Stimulated activated naive CD8-positive, alpha-beta T cell treated with anti-CD3 and anti-CD28 coated beads, Interleukin-15, Interleukin-2, amounts not matched to agents 100 ng/mL and 50 ng/mL, for 24 hours (primary cell): ENCODE measurements around the gene SCART1.
"Not testable (repeated sequence)": the region's sequence is repeated elsewhere in the genome, so short reads cannot be mapped to it uniquely, and the experiment has no call there.

Source experiments
- H3K27ac Mint-ChIP-seq: one replicate; pipeline ENCODE4 v1.8.0; 2021; ENCODE audit warnings: mild to moderate bottlenecking, mixed read lengths
- H3K27me3 Mint-ChIP-seq: one replicate; pipeline ENCODE4 v1.8.0; 2021; ENCODE audit warnings: mixed read lengths
- H3K36me3 Mint-ChIP-seq: one replicate; pipeline ENCODE4 v1.8.0; 2021; ENCODE audit warnings: low read depth, mixed read lengths
- H3K4me1 Mint-ChIP-seq: one replicate; pipeline ENCODE4 v1.8.0; 2021; ENCODE audit warnings: low read depth, mixed read lengths
- H3K4me3 Mint-ChIP-seq: one replicate; pipeline ENCODE4 v1.8.0; 2021; ENCODE audit warnings: mild to moderate bottlenecking, mixed read lengths
- H3K9me3 Mint-ChIP-seq: one replicate; pipeline ENCODE4 v1.8.0; 2021; ENCODE audit warnings: mixed read lengths

SCART1 gene

DNA sequence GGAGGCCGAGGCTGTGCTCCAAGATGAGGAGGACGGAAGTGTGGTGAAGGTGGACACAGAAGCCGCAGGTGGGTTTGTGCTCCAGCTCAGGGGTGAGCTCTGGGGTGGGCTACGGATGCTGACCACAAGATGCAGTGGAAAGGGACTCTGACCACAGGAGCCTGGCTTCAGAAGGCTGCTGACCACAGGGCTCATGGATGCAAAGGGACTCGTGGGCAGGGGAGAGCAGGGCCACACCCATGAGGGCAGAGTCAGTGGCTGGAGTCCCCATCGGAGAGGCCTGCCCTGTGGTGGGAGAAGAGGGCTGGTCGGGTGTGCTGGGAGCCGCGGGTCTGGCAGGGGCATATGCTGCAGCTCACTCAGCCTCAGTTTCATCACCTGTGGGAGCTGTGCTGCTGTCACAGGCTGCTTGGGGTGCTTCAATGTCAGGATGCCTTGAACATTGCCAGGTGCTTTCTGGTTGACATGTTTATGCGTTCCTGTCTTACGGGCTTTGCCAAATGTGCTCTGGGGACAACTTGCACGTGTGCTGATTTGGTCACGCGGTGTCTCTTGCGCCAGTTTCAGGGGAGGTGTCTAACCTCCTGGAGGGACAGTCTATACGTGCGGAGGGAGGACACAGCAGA lies 13.7 kb downstream of the SCART1 start:
- Mint-ChIP-seq H3K36me3 (peaks cover 6% of the 10 kb centered on the region), H3K27ac (no peak overlapping the region), H3K4me3 (no peak overlapping the region), H3K4me1 (no peaks in the 10 kb centered on the region), H3K9me3 (no peaks in the 10 kb centered on the region), H3K27me3 (no peaks in the 10 kb centered on the region)

DNA sequence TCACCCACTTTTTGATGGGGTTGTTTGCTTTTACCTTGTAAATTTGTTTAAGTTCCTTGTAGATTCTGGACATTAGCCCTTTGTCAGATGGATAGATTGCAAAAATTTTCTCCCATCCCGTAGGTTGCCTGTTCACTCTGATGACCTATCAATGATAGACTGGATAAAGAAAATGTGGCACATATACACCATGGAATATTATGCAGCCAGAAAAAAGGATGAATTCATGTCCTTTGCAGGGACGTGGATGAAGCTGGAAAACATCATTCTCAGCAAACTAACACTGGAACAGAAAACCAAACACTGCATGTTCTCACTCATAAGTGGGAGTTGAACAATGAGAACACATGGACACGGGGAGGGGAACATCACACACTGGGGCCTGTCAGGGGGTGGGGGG lies 15.5 kb downstream of the SCART1 start:
- H3K36me3 Mint-ChIP-seq, H3K4me1 Mint-ChIP-seq, H3K4me3 Mint-ChIP-seq, H3K27me3 Mint-ChIP-seq, H3K27ac Mint-ChIP-seq, H3K9me3 Mint-ChIP-seq: not testable (repeated sequence)

DNA sequence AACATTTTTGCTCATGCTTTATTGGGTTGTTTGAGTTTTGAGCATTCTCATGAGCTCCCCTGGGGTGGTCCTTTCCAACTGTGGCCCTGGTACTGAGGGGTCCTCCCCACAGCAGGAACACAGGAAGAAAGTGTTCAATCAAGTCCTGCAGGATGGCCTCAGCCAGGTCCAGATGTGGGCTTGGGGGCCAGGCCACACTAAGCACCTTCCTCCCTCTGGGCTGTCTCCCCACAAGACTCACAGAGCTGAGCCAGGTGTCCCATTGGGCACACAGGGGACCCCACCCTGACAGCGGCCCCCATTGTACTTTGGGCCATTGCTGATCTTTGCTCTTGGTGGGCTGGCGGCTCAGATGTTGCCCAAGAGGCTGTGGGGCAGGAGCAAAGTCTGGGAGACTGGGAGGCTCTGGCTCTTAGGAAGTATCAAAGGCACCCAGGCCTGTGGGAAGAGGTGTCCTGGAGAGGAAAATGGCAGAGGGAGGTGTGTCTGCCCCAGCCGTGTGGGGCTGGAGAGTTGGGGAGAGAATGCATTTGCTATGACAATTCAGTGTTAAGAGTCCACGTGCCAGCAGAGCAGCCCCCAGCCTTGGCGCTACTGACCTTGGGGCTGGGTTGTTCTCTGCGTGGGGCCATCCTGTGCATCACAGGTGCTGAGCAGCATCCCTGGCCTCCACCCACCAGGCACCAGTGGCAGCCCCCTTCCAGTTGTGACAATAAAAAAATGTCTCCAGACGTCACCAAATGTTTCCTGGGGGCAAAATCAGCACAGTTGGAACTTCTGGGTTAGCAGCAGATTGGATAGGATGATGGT lies 17.8 kb downstream of the SCART1 start:
- Mint-ChIP-seq H3K27ac (no peak overlapping the region), H3K36me3 (peaks cover 6% of the 10 kb centered on the region), H3K4me1 (peaks cover 23% of the 10 kb centered on the region), H3K9me3 (no peaks in the 10 kb centered on the region), H3K27me3 (no peaks in the 10 kb centered on the region), H3K4me3 (no peak overlapping the region)

DNA sequence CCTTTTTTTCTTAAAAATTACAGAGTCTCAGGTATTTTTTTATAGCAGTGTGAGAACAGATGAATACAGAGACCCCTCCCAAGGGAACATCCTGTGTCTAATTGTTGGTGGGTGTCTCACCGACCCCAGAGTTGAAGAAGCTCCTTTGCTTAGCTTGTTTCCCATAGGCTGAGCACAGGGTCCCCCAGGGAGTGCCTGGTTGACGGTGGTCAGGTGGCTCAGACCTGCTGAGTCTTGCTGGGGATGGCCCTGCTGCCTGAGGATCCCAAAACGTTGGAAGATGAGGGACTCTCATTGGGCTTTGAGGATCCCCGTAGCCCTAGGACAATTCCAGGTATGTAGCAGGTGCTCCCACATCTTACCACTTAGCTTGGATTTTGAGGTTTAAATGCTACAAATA lies 19.5 kb downstream of the SCART1 start:
- Mint-ChIP-seq H3K9me3 (no peaks in the 10 kb centered on the region), H3K27me3 (no peaks in the 10 kb centered on the region), H3K36me3 (peaks cover 2% of the 10 kb centered on the region), H3K4me3 (no peak overlapping the region), H3K27ac (peak overlapping the region; percentile 38), H3K4me1 (peaks cover 23% of the 10 kb centered on the region)

DNA sequence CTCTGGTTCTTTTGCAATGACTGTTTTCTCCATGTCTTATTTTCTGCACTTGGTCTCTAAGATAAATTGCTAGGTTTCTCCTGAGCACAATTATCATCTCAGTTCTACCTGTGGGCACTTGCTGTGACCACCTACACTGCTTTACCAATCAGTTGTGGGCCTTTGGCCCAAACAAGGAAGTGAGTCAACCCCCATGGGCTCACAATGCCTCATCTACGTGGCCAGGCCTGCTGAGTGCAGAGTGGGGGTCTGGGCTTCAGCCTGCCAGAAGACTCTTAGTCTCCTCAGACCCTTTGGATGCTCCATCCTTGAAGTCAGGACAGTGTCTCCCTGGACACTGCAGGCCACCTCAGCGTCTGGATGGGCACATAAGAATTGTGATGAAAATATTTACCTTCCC lies 20.3 kb downstream of the SCART1 start:
- H3K4me3 Mint-ChIP-seq = no peak overlapping the region
- H3K9me3 Mint-ChIP-seq = no peaks in the 10 kb centered on the region
- H3K27me3 Mint-ChIP-seq = no peaks in the 10 kb centered on the region
- no peaks in the 10 kb centered on the region for H3K36me3 Mint-ChIP-seq
- peaks cover 23% of the 10 kb centered on the region for H3K4me1 Mint-ChIP-seq
- H3K27ac Mint-ChIP-seq = no peak overlapping the region

DNA sequence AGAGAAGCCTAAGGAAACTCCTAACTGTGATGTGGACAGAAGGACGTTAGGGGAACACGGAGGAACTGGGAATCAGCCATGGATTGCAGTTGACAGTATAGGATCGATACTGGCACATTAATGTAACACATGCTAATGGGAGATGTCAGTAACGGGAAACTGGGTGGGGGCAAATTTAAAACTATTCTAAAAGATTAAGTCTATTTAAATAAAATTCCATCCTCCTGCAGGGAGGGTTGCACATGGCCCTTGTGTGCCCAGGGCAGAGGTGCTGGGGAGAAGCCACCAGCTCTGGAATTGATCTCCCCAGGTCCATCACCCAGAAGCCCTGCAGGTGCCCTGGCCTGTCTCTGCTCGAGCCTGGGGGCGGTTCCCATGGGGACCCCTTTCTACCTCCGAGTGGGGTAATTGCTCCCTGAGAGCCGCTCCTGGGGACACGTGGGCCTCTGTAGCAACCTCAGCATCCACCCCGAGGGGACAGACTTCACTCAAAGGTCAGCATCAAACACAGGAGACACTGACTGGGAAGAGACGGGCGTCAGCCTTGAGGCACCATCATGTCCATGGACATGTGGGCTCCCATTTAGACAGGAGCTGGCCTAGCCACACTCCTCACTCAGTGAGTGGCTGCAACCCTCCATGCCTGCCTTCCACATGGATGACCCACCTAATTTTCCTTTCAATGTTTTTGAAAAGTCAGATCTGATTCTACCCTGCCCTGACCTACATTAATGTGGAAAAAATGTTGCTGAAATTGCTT lies 21.1 kb downstream of the SCART1 start:
- Mint-ChIP-seq H3K27me3 (no peaks in the 10 kb centered on the region), H3K27ac (no peak overlapping the region), H3K4me1 (peaks cover 23% of the 10 kb centered on the region), H3K9me3 (no peaks in the 10 kb centered on the region), H3K4me3 (no peak overlapping the region), H3K36me3 (no peaks in the 10 kb centered on the region)

DNA sequence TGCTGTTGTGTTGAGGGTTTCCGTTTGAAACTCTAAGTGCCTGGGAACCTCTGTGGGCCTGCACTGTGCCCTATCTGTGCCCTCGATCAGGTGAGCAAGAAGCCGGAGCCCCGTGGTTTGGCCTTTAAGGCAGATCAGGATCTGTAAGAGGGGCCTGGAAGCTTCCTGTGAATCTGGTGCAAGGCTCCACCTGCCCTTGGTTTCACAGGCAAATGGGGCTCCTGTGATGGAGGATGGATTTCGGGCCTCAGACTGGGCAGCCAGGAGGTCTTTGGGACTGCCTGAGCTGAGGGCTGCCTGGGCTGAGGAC lies 21.6 kb downstream of the SCART1 start:
- no peaks in the 10 kb centered on the region for H3K36me3 Mint-ChIP-seq
- no peaks in the 10 kb centered on the region for H3K27me3 Mint-ChIP-seq
- H3K9me3 Mint-ChIP-seq = no peaks in the 10 kb centered on the region
- peaks cover 23% of the 10 kb centered on the region for H3K4me1 Mint-ChIP-seq
- no peak overlapping the region for H3K4me3 Mint-ChIP-seq
- H3K27ac Mint-ChIP-seq = no peak overlapping the region

DNA sequence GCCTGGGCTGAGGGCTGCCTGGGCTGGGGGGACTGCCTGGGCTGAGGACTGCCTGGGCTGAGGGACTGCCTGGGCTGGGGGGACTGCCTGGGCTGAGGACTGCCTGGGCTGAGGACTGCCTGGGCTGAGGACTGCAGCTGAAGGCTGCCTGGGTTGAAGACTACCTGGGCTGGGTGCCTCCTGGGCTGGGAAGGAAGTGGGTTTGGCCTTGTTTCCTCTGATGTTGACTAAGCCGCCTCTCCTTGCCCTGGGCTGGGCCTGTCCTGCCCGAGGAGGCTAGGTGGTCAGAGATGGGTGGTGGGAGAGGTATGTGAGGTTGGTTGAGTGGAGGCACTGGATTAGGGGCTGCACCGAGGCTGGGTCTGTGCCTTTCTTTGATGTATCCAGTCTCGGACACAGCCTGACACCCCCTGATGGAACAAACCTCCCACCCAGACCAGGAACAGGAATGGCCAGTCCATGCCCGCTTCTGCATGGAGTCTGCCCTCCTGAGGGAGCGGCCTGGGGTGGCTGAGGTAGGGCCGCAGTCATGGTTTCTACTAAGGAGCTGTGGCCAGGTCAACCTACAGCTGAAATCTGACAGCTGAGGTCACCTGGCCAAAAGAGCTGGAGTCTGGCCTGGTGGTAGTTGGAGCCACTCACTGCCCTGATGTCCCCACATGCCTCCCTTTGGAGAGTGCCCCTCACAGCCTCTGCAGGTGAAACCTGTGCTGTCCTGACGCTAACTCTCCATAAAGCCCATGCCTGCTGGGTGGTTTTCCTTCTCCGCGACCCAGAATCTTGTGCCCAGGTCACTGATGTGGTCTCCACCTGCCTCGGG lies 22.3 kb downstream of the SCART1 start:
- no peaks in the 10 kb centered on the region for H3K36me3 Mint-ChIP-seq
- H3K27ac Mint-ChIP-seq = no peak overlapping the region
- peaks cover 23% of the 10 kb centered on the region for H3K4me1 Mint-ChIP-seq
- no peaks in the 10 kb centered on the region for H3K9me3 Mint-ChIP-seq
- H3K4me3 Mint-ChIP-seq = no peak overlapping the region
- H3K27me3 Mint-ChIP-seq = no peaks in the 10 kb centered on the region

DNA sequence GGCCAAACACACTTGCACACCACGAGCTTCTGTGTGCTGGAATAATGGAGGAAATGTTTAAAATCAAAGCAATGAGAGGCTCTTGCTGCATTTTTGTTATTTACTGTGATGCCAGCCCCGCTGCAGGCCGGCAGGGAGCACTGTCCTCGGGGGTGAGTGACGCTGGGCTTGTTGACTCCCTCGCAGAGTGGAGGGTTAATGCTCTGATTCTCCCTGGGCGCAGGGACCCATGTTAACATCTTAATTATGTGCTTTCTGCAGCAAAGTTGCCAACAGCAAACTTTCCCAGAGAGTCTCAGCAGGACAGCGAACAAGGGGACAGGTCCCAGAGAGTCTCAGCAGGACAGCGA lies 22.9 kb downstream of the SCART1 start:
- H3K4me3 Mint-ChIP-seq = no peak overlapping the region
- peaks cover 23% of the 10 kb centered on the region for H3K4me1 Mint-ChIP-seq
- H3K36me3 Mint-ChIP-seq = no peaks in the 10 kb centered on the region
- H3K9me3 Mint-ChIP-seq = no peaks in the 10 kb centered on the region
- H3K27me3 Mint-ChIP-seq = no peaks in the 10 kb centered on the region
- H3K27ac Mint-ChIP-seq = no peak overlapping the region

DNA sequence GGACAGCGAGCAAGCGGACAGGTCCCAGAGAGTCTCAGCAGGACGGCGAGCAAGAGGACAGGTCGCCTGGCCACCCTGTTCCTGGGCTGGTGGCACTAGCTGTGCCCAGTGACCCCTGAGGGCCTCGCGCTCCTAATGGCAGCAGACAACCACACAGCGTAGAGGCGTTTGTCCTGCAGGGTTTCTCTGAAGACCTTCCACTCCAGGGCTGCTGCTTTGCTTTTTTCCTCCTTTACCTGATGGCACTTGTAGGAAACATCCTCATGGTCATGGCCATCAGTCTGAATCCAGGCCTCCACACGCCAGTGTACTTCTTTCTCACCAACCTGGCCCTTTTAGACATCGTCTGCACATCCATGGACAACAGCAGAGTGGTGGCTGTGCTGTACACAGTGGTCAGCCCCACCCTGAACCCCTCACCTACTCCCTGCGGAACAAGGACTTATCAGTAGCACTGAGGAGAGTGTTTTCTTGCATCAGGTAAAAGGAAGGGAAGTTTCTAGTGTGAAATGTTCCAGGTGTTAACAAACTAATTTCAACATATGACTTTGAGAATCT lies 27.4 kb downstream of the SCART1 start:
- H3K36me3 Mint-ChIP-seq = peaks cover 6% of the 10 kb centered on the region
- H3K9me3 Mint-ChIP-seq = peaks cover 28% of the 10 kb centered on the region
- H3K4me3 Mint-ChIP-seq = no peak overlapping the region
- peaks cover 12% of the 10 kb centered on the region for H3K27me3 Mint-ChIP-seq
- H3K27ac Mint-ChIP-seq = no peak overlapping the region
- H3K4me1 Mint-ChIP-seq = no peaks in the 10 kb centered on the region

DNA sequence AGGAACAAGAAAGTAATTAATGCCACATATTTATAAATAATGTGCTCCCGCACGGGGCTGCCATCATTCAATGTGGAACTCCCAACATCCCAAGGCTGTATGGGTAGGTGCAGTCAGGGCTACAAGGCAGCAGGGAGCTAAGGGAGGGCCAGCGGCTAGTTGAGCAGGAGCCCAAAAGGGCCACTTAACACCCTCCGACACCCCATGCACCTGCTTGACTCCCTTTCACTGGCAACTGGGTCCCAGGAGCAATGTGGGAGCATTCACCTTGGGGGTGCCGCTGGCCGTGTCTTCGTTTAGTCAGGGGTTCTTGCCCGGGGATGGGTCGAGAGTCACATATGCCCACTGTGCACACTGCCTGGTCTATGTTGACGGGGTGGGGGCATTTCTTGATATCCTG lies 27.9 kb downstream of the SCART1 start:
- Mint-ChIP-seq H3K36me3 (peaks cover 8% of the 10 kb centered on the region), H3K27me3 (peaks cover 14% of the 10 kb centered on the region), H3K27ac (no peak overlapping the region), H3K9me3 (peaks cover 33% of the 10 kb centered on the region), H3K4me3 (no peak overlapping the region), H3K4me1 (no peaks in the 10 kb centered on the region)

DNA sequence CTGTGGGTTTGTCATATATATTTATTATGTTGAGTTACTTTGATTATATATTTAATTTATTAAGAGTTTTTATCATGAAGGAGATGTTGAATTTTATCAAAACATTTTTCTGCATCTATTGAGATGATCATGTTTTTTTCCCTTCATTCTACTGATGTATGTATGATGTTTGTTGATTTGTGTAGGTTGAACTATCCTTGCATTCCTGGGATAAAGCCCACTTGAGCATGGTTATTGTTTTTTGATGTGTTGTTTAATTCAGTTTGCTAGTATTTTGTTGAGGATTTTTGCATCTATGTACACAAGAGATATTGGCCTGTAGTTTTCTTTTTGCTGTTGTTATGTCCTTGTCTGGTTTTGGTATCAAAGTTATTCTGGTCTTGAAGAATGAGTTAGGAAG lies 31.1 kb downstream of the SCART1 start:
- peaks cover 17% of the 10 kb centered on the region for H3K36me3 Mint-ChIP-seq
- H3K9me3 Mint-ChIP-seq = peaks cover 43% of the 10 kb centered on the region
- no peak overlapping the region for H3K4me3 Mint-ChIP-seq
- peaks cover 4% of the 10 kb centered on the region for H3K4me1 Mint-ChIP-seq
- H3K27me3 Mint-ChIP-seq = peaks cover 18% of the 10 kb centered on the region
- no peak overlapping the region for H3K27ac Mint-ChIP-seq

DNA sequence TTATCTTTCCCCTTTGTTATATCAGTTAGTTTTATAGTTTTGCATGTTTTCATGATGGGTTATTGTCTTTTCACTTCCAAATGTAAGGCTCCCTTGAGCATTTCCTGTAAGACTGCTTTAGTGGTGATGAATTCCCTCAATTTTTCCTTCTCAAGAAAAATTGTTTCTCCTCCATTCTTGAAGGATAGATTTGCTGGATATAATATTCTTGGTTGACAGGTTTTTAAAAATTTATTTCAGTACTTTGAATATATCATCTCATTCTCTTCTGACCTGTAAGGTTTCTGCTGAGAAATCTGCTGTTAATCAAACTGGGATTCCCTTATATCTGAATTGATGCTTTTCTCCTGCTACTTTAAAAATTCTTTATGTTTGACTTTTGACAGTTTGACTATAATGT lies 33.3 kb downstream of the SCART1 start:
- Mint-ChIP-seq H3K4me1 (peaks cover 12% of the 10 kb centered on the region), H3K4me3 (no peak overlapping the region), H3K27me3 (peaks cover 18% of the 10 kb centered on the region), H3K27ac (no peak overlapping the region), H3K36me3 (peaks cover 17% of the 10 kb centered on the region), H3K9me3 (peaks cover 43% of the 10 kb centered on the region)

DNA sequence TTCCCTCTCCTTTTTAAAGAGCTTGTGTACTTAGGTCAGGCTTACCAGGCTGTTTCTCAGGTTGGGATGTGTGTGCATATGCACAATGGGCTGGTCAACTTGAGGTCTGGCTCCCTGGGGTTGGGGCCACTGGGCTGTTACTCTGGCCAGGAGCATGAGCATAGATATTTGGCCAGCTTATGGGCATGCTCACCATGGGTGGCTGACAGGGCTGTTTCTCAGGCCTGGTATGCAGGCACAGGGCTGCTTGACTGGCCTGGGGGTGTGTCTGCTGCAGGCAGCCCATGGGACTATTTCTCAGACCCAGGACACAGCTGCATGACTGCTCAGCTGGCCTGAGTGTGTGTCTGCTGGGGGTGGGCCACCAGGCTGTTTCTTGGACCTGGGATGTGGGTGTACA lies 34.6 kb downstream of the SCART1 start:
- H3K27ac Mint-ChIP-seq = no peak overlapping the region

More for the DNA sequence above, 34.6 kb downstream of the SCART1 start:
- peaks cover 14% of the 10 kb centered on the region for H3K27me3 Mint-ChIP-seq
- peaks cover 12% of the 10 kb centered on the region for H3K4me1 Mint-ChIP-seq
- H3K9me3 Mint-ChIP-seq = peaks cover 34% of the 10 kb centered on the region
- peaks cover 17% of the 10 kb centered on the region for H3K36me3 Mint-ChIP-seq
- no peak overlapping the region for H3K4me3 Mint-ChIP-seq
